ENCODE measurements around the gene SMARCA1. TPM values are rescaled to one million over a fixed set of nuclear protein-coding genes. Genes with fewer than 3 reads are reported as not detected.

SMARCA1 gene
- polyA plus RNA-seq, 3 donors, result 0.03 to 0.13 TPM; not detected in 1

DNA sequence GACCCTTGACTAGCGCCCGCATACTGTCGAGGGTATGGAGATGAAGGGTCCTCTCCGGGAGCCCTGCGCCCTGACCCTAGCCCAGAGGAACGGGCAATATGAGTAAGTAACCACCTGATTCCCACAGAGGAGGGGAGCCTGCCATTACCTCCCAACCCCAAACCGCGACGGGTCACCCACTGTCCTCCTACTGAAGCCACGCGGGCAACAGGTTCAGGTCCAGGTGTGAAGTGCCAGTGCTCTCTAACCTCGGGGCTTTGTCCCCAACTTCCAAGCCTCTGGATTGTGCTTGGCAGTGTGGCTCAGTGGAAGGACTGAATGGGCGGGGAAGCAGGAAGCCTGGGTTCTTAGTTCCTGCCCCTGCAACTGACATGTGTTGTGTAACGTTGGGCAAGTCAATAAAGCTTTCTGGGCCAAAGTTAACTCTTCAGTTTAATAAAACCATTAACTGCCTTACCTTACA is 17.5 kb upstream of the SMARCA1 start:
- Histone ChIP-seq H3K27ac (ENCODE audit: low read depth in 1 of 2, low read length in 2 of 2) (peak overlapping the region in 1 of 2 donors; percentile 66), H3K79me2 (ENCODE audit: insufficient read depth, low read length) (peaks cover 11% of the 10 kb centered on the region), H4K20me1 (ENCODE audit: insufficient read depth, low read length) (no peaks in the 10 kb centered on the region), H3K4me3 (replicated peaks in 1 of 3; ENCODE audit: low read depth in 2 of 3, low read length in 3 of 3) (peak overlapping the region; percentile 59 to 75 (median 61)), H3K4me1 (ENCODE audit: control insufficient read depth in 1 of 2, insufficient read depth in 2 of 2, low read length in 2 of 2) (peaks cover 5 to 8% of the 10 kb centered on the region in 2 donors), H3K36me3 (replicated peaks in 1 of 2; ENCODE audit: control insufficient read depth in 1 of 2, insufficient read depth in 2 of 2, low read length in 2 of 2) (peaks cover 0 to 15% of the 10 kb centered on the region in 2 donors), H3K27me3 (ENCODE audit: control insufficient read depth in 2 of 2, insufficient read depth in 2 of 2, low read length in 2 of 2) (no peaks in the 10 kb centered on the region), H3K9ac (ENCODE audit: insufficient read depth, low read length, poor library complexity, severe bottlenecking) (peak overlapping the region; percentile 30), H3K9me3 (replicated peaks in 1 of 2; ENCODE audit: control insufficient read depth in 1 of 2, insufficient read depth in 1 of 2, low read length in 2 of 2) (no peaks in the 10 kb centered on the region), H2AFZ (ENCODE audit: insufficient read depth, low read depth, low read length, poor library complexity, severe bottlenecking) (peak overlapping the region; percentile 75), H3K4me2 (replicated peaks; ENCODE audit: extremely low read depth, low read length, poor library complexity, severe bottlenecking) (peak overlapping the region; percentile 75)
- Mint-ChIP-seq H3K4me1 (peaks cover 18% of the 10 kb centered on the region), H3K36me3 (peaks cover 5% of the 10 kb centered on the region in 2 donors), H3K9me3 (peaks cover 0 to 5% (median 0%) of the 10 kb centered on the region in 7 donors), H3K27me3 (ENCODE audit: low read depth in 3 of 3) (peaks cover 0 to 1% (median 0%) of the 10 kb centered on the region in 3 donors), H3K4me3 (peak overlapping the region; percentile 75 to 80), H3K27ac (peak overlapping the region in 4 of 7 donors; percentile 37 to 63 (median 51))
- intact Hi-C loops (cut with micrococcal nuclease), result no loop called here
- peak; percentile 6 to 21 (median 19) for DNase-seq
- TF ChIP-seq, protein P1, sequence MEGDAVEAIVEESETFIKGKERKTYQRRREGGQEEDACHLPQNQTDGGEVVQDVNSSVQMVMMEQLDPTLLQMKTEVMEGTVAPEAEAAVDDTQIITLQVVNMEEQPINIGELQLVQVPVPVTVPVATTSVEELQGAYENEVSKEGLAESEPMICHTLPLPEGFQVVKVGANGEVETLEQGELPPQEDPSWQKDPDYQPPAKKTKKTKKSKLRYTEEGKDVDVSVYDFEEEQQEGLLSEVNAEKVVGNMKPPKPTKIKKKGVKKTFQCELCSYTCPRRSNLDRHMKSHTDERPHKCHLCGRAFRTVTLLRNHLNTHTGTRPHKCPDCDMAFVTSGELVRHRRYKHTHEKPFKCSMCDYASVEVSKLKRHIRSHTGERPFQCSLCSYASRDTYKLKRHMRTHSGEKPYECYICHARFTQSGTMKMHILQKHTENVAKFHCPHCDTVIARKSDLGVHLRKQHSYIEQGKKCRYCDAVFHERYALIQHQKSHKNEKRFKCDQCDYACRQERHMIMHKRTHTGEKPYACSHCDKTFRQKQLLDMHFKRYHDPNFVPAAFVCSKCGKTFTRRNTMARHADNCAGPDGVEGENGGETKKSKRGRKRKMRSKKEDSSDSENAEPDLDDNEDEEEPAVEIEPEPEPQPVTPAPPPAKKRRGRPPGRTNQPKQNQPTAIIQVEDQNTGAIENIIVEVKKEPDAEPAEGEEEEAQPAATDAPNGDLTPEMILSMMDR (IDR thresholded peaks at IDR 0.05), result no peak
- no CpG with 5 or more reads among the region's 14 CpGs for WGBS (ENCODE audit: insufficient coverage)

DNA sequence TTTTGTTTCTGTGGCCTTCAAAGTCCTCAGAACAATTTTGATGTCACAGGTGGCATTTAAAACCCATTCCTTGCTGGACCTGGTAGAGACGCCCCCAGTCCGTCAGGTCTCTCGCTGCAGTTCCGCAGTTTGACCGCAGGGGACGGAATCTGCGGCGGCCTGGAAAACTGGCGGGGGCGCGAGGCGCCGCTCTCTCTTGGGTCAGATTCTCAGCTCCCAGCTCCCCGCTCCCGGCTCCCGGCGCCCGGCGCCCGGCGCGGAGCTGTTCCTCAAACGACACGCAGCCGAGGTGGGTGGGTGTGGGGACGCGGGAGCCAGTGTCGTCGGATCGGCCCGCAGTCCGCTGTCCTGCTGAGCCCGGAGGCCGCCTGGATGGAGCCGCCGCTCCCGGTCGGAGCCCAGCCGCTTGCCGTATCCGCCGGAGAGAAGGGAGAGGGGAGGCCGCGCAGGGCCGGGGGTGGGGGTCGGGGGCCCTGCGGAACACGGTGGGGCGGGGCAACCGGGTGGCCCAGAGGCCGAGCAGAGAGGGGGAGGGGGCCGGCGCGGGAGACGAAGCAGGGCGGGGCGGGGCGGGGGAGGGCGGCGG is 16.9 kb upstream of the SMARCA1 start, which contains the start of gene OCRL:
OCRL (plus strand) TSS at position 192 of the 586 bp plus-strand sequence; CDS start at position 373, 181 bp downstream.
- H3K27ac Mint-ChIP-seq, result peak within 1 kb of the TSS in 4 of 7 donors; percentile 37 to 63 (median 51)
- peak within 1 kb of the TSS; percentile 75 for H2AFZ ChIP-seq (ENCODE audit: insufficient read depth, low read depth, low read length, poor library complexity, severe bottlenecking)
- peak; percentile 35 to 52 (median 52) for DNase-seq
- peak within 1 kb of the TSS; percentile 53 for H3K9ac ChIP-seq (ENCODE audit: insufficient read depth, low read length, poor library complexity, severe bottlenecking)
- peaks cover 2 to 5% of the 10 kb centered on the region in 2 donors for H3K36me3 Mint-ChIP-seq
- H3K9me3 ChIP-seq (replicated peaks in 1 of 2; ENCODE audit: control insufficient read depth in 1 of 2, insufficient read depth in 1 of 2, low read length in 2 of 2), result no peaks in the 10 kb centered on the region
- TF ChIP-seq, protein P1 (IDR thresholded peaks at IDR 0.05), result peak; percentile 74
- H3K4me3 Mint-ChIP-seq, result peak within 1 kb of the TSS; percentile 75 to 80
- H3K4me1 Mint-ChIP-seq, result peaks cover 18% of the 10 kb centered on the region
- H3K4me2 ChIP-seq (replicated peaks; ENCODE audit: extremely low read depth, low read length, poor library complexity, severe bottlenecking), result peak within 1 kb of the TSS; percentile 75
- intact Hi-C loops (cut with micrococcal nuclease), result no loop called here
- H3K4me3 ChIP-seq (replicated peaks in 1 of 3; ENCODE audit: low read depth in 2 of 3, low read length in 3 of 3), result peak within 1 kb of the TSS; percentile 59 to 75 (median 61)
- H4K20me1 ChIP-seq (ENCODE audit: insufficient read depth, low read length), result no peaks in the 10 kb centered on the region
- H3K9me3 Mint-ChIP-seq, result peaks cover 0 to 5% (median 0%) of the 10 kb centered on the region in 7 donors
- peaks cover 11% of the 10 kb centered on the region for H3K79me2 ChIP-seq (ENCODE audit: insufficient read depth, low read length)
- peaks cover 0 to 9% of the 10 kb centered on the region in 2 donors for H3K36me3 ChIP-seq (replicated peaks in 1 of 2; ENCODE audit: control insufficient read depth in 1 of 2, insufficient read depth in 2 of 2, low read length in 2 of 2)
- peaks cover 5 to 8% of the 10 kb centered on the region in 2 donors for H3K4me1 ChIP-seq (ENCODE audit: control insufficient read depth in 1 of 2, insufficient read depth in 2 of 2, low read length in 2 of 2)
- H3K27me3 ChIP-seq (ENCODE audit: control insufficient read depth in 2 of 2, insufficient read depth in 2 of 2, low read length in 2 of 2), result no peaks in the 10 kb centered on the region
- 2% methylated on average over 11 of the region's 60 CpGs for WGBS (ENCODE audit: insufficient coverage)
- peaks cover 0 to 1% (median 1%) of the 10 kb centered on the region in 3 donors for H3K27me3 Mint-ChIP-seq (ENCODE audit: low read depth in 3 of 3)
- peak within 1 kb of the TSS in 1 of 2 donors; percentile 66 for H3K27ac ChIP-seq (ENCODE audit: low read depth in 1 of 2, low read length in 2 of 2)

Measured in CD14-positive monocyte (primary cell).